Measurements from ENCODE around the gene MSANTD1.

MSANTD1 gene

GRCh38 chr4:3246458-3247398, 2.2 kb upstream of the MSANTD1 start:
- Histone ChIP-seq H3K9me3 (ENCODE audit: severe bottlenecking) (no peaks in the 10 kb centered on the region), H3K4me1 (ENCODE audit: insufficient read depth, poor library complexity, severe bottlenecking) (no peaks in the 10 kb centered on the region), H3K36me3 (ENCODE audit: low read depth) (no peaks in the 10 kb centered on the region), H3K27ac (ENCODE audit: poor library complexity, severe bottlenecking) (no peak overlapping the region), H3K27me3 (ENCODE audit: insufficient read depth, poor library complexity, severe bottlenecking) (no peaks in the 10 kb centered on the region), H3K4me3 (ENCODE audit: severe bottlenecking) (no peak overlapping the region)
- peak; percentile 10 for TF ChIP-seq CTCF (IDR thresholded peaks at IDR 0.05; ENCODE audit: poor library complexity, severe bottlenecking)
- no peak for ATAC-seq (ENCODE audit: low read depth)
- no peak for DNase-seq (ENCODE audit: low spot score)

- DNase-seq (ENCODE audit: low spot score) (no peak), ATAC-seq (ENCODE audit: low read depth) (no peak)
- TF ChIP-seq CTCF (IDR thresholded peaks at IDR 0.05; ENCODE audit: poor library complexity, severe bottlenecking), result no peak
- no peak overlapping the region for H3K4me3 ChIP-seq (ENCODE audit: severe bottlenecking)
- H3K27ac ChIP-seq (ENCODE audit: poor library complexity, severe bottlenecking), result no peak overlapping the region
- no peaks in the 10 kb centered on the region for H3K36me3 ChIP-seq (ENCODE audit: low read depth)
- H3K4me1 ChIP-seq (ENCODE audit: insufficient read depth, poor library complexity, severe bottlenecking), result no peaks in the 10 kb centered on the region
- no peaks in the 10 kb centered on the region for H3K9me3 ChIP-seq (ENCODE audit: severe bottlenecking)
- H3K27me3 ChIP-seq (ENCODE audit: insufficient read depth, poor library complexity, severe bottlenecking), result no peaks in the 10 kb centered on the region
Measured at GRCh38 chr4:3247399-3248177, 1.4 kb upstream of the MSANTD1 start.

GRCh38 chr4:3248178-3248480, 830 bp upstream of the MSANTD1 start:
- DNase-seq (ENCODE audit: low spot score), result no peak
- H3K4me3 ChIP-seq (ENCODE audit: severe bottlenecking), result no peak overlapping the region
- TF ChIP-seq CTCF (IDR thresholded peaks at IDR 0.05; ENCODE audit: poor library complexity, severe bottlenecking), result no peak
- no peaks in the 10 kb centered on the region for H3K9me3 ChIP-seq (ENCODE audit: severe bottlenecking)
- no peak overlapping the region for H3K27ac ChIP-seq (ENCODE audit: poor library complexity, severe bottlenecking)
- H3K27me3 ChIP-seq (ENCODE audit: insufficient read depth, poor library complexity, severe bottlenecking), result no peaks in the 10 kb centered on the region
- no peak for ATAC-seq (ENCODE audit: low read depth)
- no peaks in the 10 kb centered on the region for H3K4me1 ChIP-seq (ENCODE audit: insufficient read depth, poor library complexity, severe bottlenecking)
- H3K36me3 ChIP-seq (ENCODE audit: low read depth), result no peaks in the 10 kb centered on the region

GRCh38 chr4:3249711-3250437, 915 bp downstream of the MSANTD1 start:
- H3K27me3 ChIP-seq (ENCODE audit: insufficient read depth, poor library complexity, severe bottlenecking), result no peaks in the 10 kb centered on the region

More at GRCh38 chr4:3249711-3250437, 915 bp downstream of the MSANTD1 start:
- Histone ChIP-seq H3K27ac (ENCODE audit: poor library complexity, severe bottlenecking) (no peak overlapping the region), H3K9me3 (ENCODE audit: severe bottlenecking) (no peaks in the 10 kb centered on the region), H3K4me1 (ENCODE audit: insufficient read depth, poor library complexity, severe bottlenecking) (no peaks in the 10 kb centered on the region), H3K4me3 (ENCODE audit: severe bottlenecking) (no peak overlapping the region), H3K36me3 (ENCODE audit: low read depth) (no peaks in the 10 kb centered on the region)
- DNase-seq (ENCODE audit: low spot score), result peak; percentile 59
- no peak for TF ChIP-seq CTCF (IDR thresholded peaks at IDR 0.05; ENCODE audit: poor library complexity, severe bottlenecking)
- ATAC-seq (ENCODE audit: low read depth), result no peak

All from RWPE2 (cell line).